Measurements from ENCODE around the gene ZNF91. TPM values are rescaled to one million over a fixed set of nuclear protein-coding genes. Genes with fewer than 3 reads are reported as not detected.

ZNF91 gene
- polyA plus RNA-seq, 1 donor (not counting 4 experiments of a cell fraction or from before 2014, with no cell fraction given), result 14.1 TPM

DNA sequence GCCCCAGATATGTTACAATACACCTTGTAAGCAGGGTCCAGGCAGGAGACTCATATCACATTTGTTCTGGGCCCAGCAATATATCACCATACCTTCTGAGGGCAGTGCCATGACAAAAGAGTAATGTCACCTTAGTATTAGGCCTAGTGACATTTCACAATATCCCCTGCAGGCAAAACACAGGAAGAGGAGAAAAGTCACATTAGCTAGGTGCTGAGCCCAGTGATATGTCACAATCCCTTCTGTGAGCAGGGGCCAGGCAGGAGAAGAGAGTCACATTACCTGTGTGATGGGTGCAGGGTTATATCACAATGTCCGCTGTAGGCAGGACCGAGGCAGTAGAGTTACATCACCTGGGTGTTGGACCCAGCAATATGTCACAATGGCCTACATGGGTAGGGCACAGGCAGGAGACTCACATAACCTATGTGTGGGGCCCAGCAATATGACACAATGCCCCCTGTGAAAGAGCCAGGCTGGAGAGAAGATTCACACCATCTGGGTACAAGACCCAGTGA lies 12.4 kb upstream of the ZNF91 start:
- Histone ChIP-seq H3K4me2 (ENCODE audit: control insufficient read depth, extremely low read depth, insufficient read depth, low read depth, low read length) (no peak overlapping the region), H2AFZ (ENCODE audit: control insufficient read depth, low read length) (no peak overlapping the region), H3K36me3 (ENCODE audit: control insufficient read depth in 2 of 2, extremely low read depth in 1 of 2, insufficient read depth in 2 of 2, low read length in 2 of 2) (no peaks in the 10 kb centered on the region), H3K79me2 (ENCODE audit: control insufficient read depth, insufficient read depth, low read length) (no peaks in the 10 kb centered on the region), H3K27me3 (ENCODE audit: control insufficient read depth, extremely low read depth, insufficient read depth, low read length) (no peaks in the 10 kb centered on the region), H3K9me1 (ENCODE audit: control insufficient read depth, extremely low read depth, insufficient read depth, low read length) (no peaks in the 10 kb centered on the region), H3K4me1 (ENCODE audit: control insufficient read depth, extremely low read depth, insufficient read depth, low read length) (no peaks in the 10 kb centered on the region), H3K9me3 (ENCODE audit: control insufficient read depth, low read depth, low read length) (no peaks in the 10 kb centered on the region), H3K4me3 (ENCODE audit: control insufficient read depth in 2 of 3, extremely low read depth in 1 of 3, insufficient read depth in 2 of 3, low read depth in 1 of 3, low read length in 3 of 3) (no peak overlapping the region), H3K9ac (ENCODE audit: control insufficient read depth, extremely low read depth, insufficient read depth, low read length) (no peak overlapping the region), H3K27ac (ENCODE audit: control insufficient read depth, insufficient read depth, low read length) (no peak overlapping the region), H4K20me1 (ENCODE audit: control insufficient read depth, extremely low read depth, insufficient read depth, low read length) (no peaks in the 10 kb centered on the region)
- dilution Hi-C loops (cut with MboI; ENCODE audit: extremely low pct_ligation_motif_present, low sequenced_read_pairs), result no loop called here
- DNase-seq (ENCODE audit: low read depth, low spot score), result no peak
- FAIRE-seq, result no peak
- TF ChIP-seq CTCF (optimal IDR thresholded peaks at IDR 0.05 in 1 of 3, IDR thresholded peaks at IDR 0.05 in 1 of 3, conservative IDR thresholded peaks at IDR 0.05 in 1 of 3; ENCODE audit: extremely low read depth in 1 of 3, insufficient read depth in 2 of 3, low read length in 3 of 3) (no peak), EZH2 (IDR thresholded peaks at IDR 0.05; ENCODE audit: low read length) (no peak)

DNA sequence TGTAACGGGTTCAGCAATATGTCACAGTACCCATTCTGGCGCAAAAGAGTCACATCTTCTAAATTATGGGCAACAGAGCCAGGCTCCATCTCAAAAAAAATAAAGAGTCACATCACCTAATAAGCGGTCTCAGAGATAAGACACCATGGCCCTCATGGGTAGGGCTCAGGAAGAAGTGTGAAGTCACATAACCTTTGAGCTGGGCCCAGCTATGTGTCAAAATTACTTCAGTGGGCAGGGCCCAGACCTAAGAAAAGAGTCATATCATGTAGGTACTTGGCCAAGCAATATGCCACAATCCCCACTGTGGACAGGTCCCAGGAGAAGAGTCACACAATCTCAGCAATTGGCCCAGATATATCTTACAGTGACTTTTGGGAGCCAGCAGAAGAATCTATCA lies 11.4 kb upstream of the ZNF91 start:
- Histone ChIP-seq H4K20me1 (ENCODE audit: control insufficient read depth, extremely low read depth, insufficient read depth, low read length) (no peaks in the 10 kb centered on the region), H3K27ac (ENCODE audit: control insufficient read depth, insufficient read depth, low read length) (no peak overlapping the region), H3K36me3 (ENCODE audit: control insufficient read depth in 2 of 2, extremely low read depth in 1 of 2, insufficient read depth in 2 of 2, low read length in 2 of 2) (no peaks in the 10 kb centered on the region), H3K9me1 (ENCODE audit: control insufficient read depth, extremely low read depth, insufficient read depth, low read length) (no peaks in the 10 kb centered on the region), H3K9ac (ENCODE audit: control insufficient read depth, extremely low read depth, insufficient read depth, low read length) (no peak overlapping the region), H3K4me3 (ENCODE audit: control insufficient read depth in 2 of 3, extremely low read depth in 1 of 3, insufficient read depth in 2 of 3, low read depth in 1 of 3, low read length in 3 of 3) (no peak overlapping the region), H3K4me2 (ENCODE audit: control insufficient read depth, extremely low read depth, insufficient read depth, low read depth, low read length) (no peak overlapping the region), H3K27me3 (ENCODE audit: control insufficient read depth, extremely low read depth, insufficient read depth, low read length) (no peaks in the 10 kb centered on the region), H3K9me3 (ENCODE audit: control insufficient read depth, low read depth, low read length) (no peaks in the 10 kb centered on the region), H2AFZ (ENCODE audit: control insufficient read depth, low read length) (no peak overlapping the region), H3K4me1 (ENCODE audit: control insufficient read depth, extremely low read depth, insufficient read depth, low read length) (no peaks in the 10 kb centered on the region), H3K79me2 (ENCODE audit: control insufficient read depth, insufficient read depth, low read length) (no peaks in the 10 kb centered on the region)
- FAIRE-seq (no peak), DNase-seq (ENCODE audit: low read depth, low spot score) (no peak)
- TF ChIP-seq EZH2 (IDR thresholded peaks at IDR 0.05; ENCODE audit: low read length) (no peak), CTCF (optimal IDR thresholded peaks at IDR 0.05 in 1 of 3, IDR thresholded peaks at IDR 0.05 in 1 of 3, conservative IDR thresholded peaks at IDR 0.05 in 1 of 3; ENCODE audit: extremely low read depth in 1 of 3, insufficient read depth in 2 of 3, low read length in 3 of 3) (no peak)
- dilution Hi-C loops (cut with MboI; ENCODE audit: extremely low pct_ligation_motif_present, low sequenced_read_pairs), result no loop called here
